Fibroblast of lung (primary cell): ENCODE measurements around the gene ENOX1.

Experiments
- CTCF ChIP-seq, 2 donors: IDR thresholded peaks in 1 of 2; conservative IDR thresholded peaks in 1 of 2; 1 replicate in 1 of 2; 2 replicates in 1 of 2; pipeline ENCODE4 v1.5.1; 2011 to 2012; ENCODE audit warnings: low read length in 2 of 2, control low read depth in 1 of 2, inconsistent platforms in 1 of 2, low read depth in 1 of 2, mild to moderate bottlenecking in 1 of 2
- EZH2 ChIP-seq: IDR thresholded peaks from 2 replicates; pipeline ENCODE4 v1.5.1; 2012; ENCODE audit warnings: low read length, control low read depth, mild to moderate bottlenecking; ENCODE audit errors: missing control alignments

GRCh38 chr13:43220873-43221595 lies 565.7 kb downstream of the ENOX1 start:
- TF ChIP-seq CTCF (conservative IDR thresholded peaks at IDR 0.05 in 1 of 2, IDR thresholded peaks at IDR 0.05 in 1 of 2; ENCODE audit: low read depth in 1 of 2, low read length in 2 of 2): no peak
- TF ChIP-seq EZH2: no peak
